Testis (tissue), 2 donors: ENCODE results near the gene MYBPH.

ENCODE experiments used
- CTCF ChIP-seq, 3 experiments: fragments of 450-650 bp in 2 of 3; fragments of 200-600 bp in 1 of 3; sonication (generic) in 1 of 3; IDR thresholded peaks; one replicate each; pipeline ENCODE4 v1.5.1; 2016 to 2019; ENCODE audit warnings: antibody characterized with exemption in 3 of 3, mild to moderate bottlenecking in 2 of 3, moderate library complexity in 1 of 3
- POLR2A ChIP-seq: fragments of 450-650 bp; IDR thresholded peaks from one replicate; pipeline ENCODE4 v1.6.1; 2017; ENCODE audit warnings: antibody characterized with exemption, mild to moderate bottlenecking, moderate library complexity

- TF ChIP-seq CTCF (IDR thresholded peaks at IDR 0.05) (no peak), POLR2A (no peak)
Measured at GRCh38 chr1:203204756-203205155, 29.1 kb upstream of the MYBPH start.
